ENCODE results near the gene GTF2A2. TPM values are rescaled to one million over a fixed set of nuclear protein-coding genes. Genes with fewer than 3 reads are reported as not detected.
A peak's percentile ranks its signal among the peaks of the same experiment; 100 is the strongest.
"Not testable (repeated sequence)": the region's sequence is repeated elsewhere in the genome, so short reads cannot be mapped to it uniquely, and the experiment has no call there.

Gene GTF2A2
- total RNA-seq, 1 experiment from 2014 or later: 81.5 TPM

GRCh38 chr15:59678620-59679019 lies 21.3 kb upstream of the GTF2A2 start:
- in situ Hi-C loops (cut with HindIII; ENCODE audit: low pct_unique_long_range_greater_than_20kb, low sequenced_read_pairs): no loop called here
- no peak for DNase-seq (ENCODE audit: low read depth)

GRCh38 chr15:59678172-59678571 lies 20.9 kb upstream of the GTF2A2 start:
- DNase-seq (ENCODE audit: low read depth): no peak
- in situ Hi-C loops (cut with HindIII; ENCODE audit: low pct_unique_long_range_greater_than_20kb, low sequenced_read_pairs): no loop called here

- in situ Hi-C loops (cut with HindIII; ENCODE audit: low pct_unique_long_range_greater_than_20kb, low sequenced_read_pairs): no loop called here
Observed at GRCh38 chr15:59676565-59676964, 19.2 kb upstream of the GTF2A2 start.

DNA sequence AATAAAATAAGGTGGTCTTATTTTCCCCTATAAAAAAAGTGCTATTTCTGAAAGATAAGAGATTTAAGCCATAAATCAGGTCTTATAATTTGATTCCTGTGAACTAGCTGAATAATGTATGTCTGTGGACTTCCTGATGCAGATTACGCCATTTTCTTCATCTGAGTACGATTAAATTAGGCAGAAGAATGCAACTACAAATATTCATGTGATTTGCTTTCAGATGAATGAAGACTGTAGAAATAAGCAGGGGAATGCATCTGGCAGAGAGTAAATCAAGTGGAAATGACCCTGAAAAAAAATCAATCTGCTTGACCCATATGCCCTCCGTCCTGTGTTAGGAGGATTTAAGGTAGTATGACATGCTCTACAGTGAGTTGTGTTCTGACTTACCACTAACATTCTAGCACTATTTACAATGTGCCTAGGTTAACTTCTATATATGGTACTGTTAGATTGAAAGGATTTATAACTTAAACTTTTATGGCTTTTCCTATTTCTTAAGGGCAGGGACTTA lies 17.1 kb upstream of the GTF2A2 start:
- in situ Hi-C loops (cut with HindIII; ENCODE audit: low pct_unique_long_range_greater_than_20kb, low sequenced_read_pairs): no loop called here
- DNase-seq (ENCODE audit: low read depth): no peak

More at GRCh38 chr15:59676565-59676964, 19.2 kb upstream of the GTF2A2 start:
- DNase-seq (ENCODE audit: low read depth): no peak

DNA sequence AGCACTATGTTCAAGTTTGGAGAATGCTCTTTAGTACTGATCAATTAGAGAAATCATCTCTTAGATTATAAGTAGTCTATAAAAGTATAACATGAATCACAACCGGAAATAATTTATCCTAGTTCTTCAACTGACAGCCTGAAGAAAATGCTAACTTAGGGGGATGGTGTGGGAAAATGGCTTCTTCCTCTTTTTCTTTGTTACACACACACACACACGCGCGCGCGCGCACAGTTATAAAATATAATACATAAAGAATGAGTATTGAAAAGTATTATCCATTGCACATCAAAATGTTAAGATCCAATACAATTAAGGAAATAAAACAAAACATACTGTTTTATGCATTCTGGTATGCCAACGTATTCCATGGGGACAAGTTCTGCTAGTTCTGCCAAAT lies 11.2 kb upstream of the GTF2A2 start:
- in situ Hi-C loops (cut with HindIII; ENCODE audit: low pct_unique_long_range_greater_than_20kb, low sequenced_read_pairs): no loop called here
- no peak for DNase-seq (ENCODE audit: low read depth)

- in situ Hi-C loops (cut with HindIII; ENCODE audit: low pct_unique_long_range_greater_than_20kb, low sequenced_read_pairs): no loop called here
- no peak for DNase-seq (ENCODE audit: low read depth)
Observed at GRCh38 chr15:59662260-59662659, 4.9 kb upstream of the GTF2A2 start.

DNA sequence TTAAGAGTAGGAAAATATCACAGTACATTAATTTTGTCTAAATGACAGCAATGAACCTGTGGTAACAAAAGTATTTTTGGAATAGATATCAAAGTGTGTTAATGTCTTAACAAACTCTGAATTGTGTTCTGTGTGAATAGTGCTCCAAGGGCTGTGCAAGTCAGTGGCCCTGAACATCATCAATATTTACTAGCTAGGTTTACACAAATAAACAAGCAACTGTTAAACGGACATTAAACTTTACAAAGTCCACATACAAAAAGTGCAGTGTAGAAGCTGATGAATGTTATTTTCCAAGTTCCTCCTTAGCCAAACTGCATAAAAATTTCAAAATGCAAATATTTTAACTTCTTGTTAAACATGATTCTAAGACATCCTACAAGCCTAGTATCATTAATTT lies 2.1 kb upstream of the GTF2A2 start:
- no peak for DNase-seq (ENCODE audit: low read depth)
- in situ Hi-C loops (cut with HindIII; ENCODE audit: low pct_unique_long_range_greater_than_20kb, low sequenced_read_pairs): no loop called here

- in situ Hi-C loops (cut with HindIII; ENCODE audit: low pct_unique_long_range_greater_than_20kb, low sequenced_read_pairs): no loop called here
- DNase-seq (ENCODE audit: low read depth): no peak
Observed at GRCh38 chr15:59657635-59658125, 365 bp upstream of the GTF2A2 start.

- in situ Hi-C loops (cut with HindIII; ENCODE audit: low pct_unique_long_range_greater_than_20kb, low sequenced_read_pairs): no loop called here
- no peak for DNase-seq (ENCODE audit: low read depth)
Observed at GRCh38 chr15:59654046-59654445, 3.3 kb downstream of the GTF2A2 start.

DNA sequence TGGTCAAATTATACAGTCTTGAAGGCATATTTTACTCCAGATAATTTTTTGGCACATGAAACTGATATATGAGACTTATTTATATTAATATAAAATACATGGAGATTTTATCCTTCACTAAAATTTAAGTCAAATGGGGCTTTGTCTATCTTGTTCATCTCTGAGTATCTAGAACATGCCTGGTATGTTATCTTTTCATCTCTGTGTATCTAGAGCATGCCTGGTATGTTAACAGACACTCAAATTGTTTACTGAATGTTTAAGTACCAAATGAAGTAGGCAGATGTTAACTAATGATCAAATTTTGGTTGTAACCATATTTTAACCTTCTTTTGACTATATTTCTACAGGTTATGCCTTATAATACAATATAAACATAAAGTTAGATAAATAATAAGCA lies 7.7 kb downstream of the GTF2A2 start:
- DNase-seq (ENCODE audit: low read depth): no peak
- in situ Hi-C loops (cut with HindIII; ENCODE audit: low pct_unique_long_range_greater_than_20kb, low sequenced_read_pairs): no loop called here

DNA sequence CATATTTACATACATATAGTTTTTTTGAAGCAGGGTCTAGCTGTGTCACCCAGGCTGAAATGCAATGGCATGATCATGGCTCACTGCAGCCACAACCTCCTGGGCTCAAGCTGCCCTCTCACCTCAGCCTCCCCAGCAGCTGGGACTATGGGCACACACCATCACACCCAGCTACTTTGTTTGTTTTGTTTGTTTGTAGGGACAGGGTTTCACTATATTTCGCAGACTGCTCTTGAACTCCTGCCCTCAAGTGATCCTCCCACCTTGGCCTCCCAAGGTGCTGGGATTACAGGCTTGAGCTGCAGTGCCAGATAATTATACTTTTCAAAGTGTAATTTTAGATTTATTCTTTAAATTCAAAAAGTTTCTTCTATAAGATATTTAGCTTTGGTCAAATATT lies 10.2 kb downstream of the GTF2A2 start:
- in situ Hi-C loops (cut with HindIII; ENCODE audit: low pct_unique_long_range_greater_than_20kb, low sequenced_read_pairs): no loop called here
- no peak for DNase-seq (ENCODE audit: low read depth)

- in situ Hi-C loops (cut with HindIII; ENCODE audit: low pct_unique_long_range_greater_than_20kb, low sequenced_read_pairs): no loop called here
- no peak for DNase-seq (ENCODE audit: low read depth)
Observed at GRCh38 chr15:59646277-59646676, 11.0 kb downstream of the GTF2A2 start.

- in situ Hi-C loops (cut with HindIII; ENCODE audit: low pct_unique_long_range_greater_than_20kb, low sequenced_read_pairs); DNase-seq (ENCODE audit: low read depth): not testable (repeated sequence)
Observed at GRCh38 chr15:59645812-59646211, 11.5 kb downstream of the GTF2A2 start.

DNA sequence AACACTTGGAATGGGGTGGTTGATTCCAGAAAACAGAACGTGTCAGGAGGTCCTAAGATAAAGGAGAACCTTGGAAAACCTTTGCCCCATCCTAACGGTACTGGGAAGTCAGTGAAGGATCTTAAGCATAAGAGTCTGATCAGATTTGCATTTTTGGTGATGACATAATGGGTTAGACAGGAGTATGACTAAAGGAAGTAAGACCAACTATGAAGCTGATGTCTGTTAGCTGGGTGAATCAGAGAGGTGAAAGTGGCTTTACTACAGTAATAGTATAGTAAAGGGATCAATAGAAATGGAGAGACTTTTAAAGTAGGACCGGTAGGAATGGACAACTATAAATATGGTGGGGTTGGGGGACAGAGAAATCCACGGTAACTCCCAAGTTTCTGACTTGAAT lies 12.6 kb downstream of the GTF2A2 start:
- DNase-seq (ENCODE audit: low read depth): no peak
- in situ Hi-C loops (cut with HindIII; ENCODE audit: low pct_unique_long_range_greater_than_20kb, low sequenced_read_pairs): no loop called here

GRCh38 chr15:59642351-59642750 lies 15.0 kb downstream of the GTF2A2 start:
- in situ Hi-C loops (cut with HindIII; ENCODE audit: low pct_unique_long_range_greater_than_20kb, low sequenced_read_pairs): no loop called here

DNA sequence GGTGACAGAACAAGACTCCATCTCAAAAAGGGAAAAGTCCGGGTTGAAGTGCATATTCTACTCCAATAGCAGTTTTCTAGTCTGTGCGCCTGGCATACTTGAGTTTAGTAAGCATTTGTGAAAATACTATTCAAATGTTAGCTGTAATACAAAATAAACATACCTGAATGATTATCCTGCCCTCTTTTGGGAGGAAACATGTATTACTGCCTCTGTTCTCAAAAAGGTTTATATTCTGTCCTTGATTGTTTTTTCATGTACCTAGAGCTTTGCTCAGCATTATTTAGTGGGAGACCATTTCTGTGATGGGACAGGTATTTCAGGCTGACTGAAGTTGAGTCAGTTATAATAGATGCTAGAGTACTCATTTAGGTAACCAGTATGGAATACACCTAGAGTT lies 19.8 kb downstream of the GTF2A2 start:
- in situ Hi-C loops (cut with HindIII; ENCODE audit: low pct_unique_long_range_greater_than_20kb, low sequenced_read_pairs); DNase-seq (ENCODE audit: low read depth): not testable (repeated sequence)

More at GRCh38 chr15:59642351-59642750, 15.0 kb downstream of the GTF2A2 start:
- DNase-seq (ENCODE audit: low read depth): no peak

GRCh38 chr15:59636184-59636583 lies 21.1 kb downstream of the GTF2A2 start:
- DNase-seq (ENCODE audit: low read depth): no peak
- in situ Hi-C loops (cut with HindIII; ENCODE audit: low pct_unique_long_range_greater_than_20kb, low sequenced_read_pairs): no loop called here

DNA sequence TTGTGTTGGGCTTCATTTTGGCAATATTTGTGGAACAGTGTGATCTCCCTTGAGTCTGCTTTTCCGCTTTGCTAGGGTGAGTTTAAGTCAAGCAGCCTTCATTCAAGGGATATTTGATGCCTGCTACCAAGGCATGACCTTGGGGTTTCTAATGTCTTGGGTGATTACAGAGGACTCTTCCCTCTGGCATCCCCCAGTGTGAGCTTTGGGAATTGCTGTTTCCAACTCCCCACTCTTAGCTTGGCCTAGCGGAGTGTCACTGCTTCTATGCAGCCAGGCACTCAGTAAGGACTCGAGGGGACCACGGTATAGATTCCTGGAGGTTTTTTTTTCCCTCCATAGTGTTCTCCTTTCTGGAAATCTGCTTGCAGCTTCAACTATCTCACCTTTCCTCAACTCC lies 24.6 kb downstream of the GTF2A2 start:
- DNase-seq (ENCODE audit: low read depth): no peak
- in situ Hi-C loops (cut with HindIII; ENCODE audit: low pct_unique_long_range_greater_than_20kb, low sequenced_read_pairs): no loop called here

DNA sequence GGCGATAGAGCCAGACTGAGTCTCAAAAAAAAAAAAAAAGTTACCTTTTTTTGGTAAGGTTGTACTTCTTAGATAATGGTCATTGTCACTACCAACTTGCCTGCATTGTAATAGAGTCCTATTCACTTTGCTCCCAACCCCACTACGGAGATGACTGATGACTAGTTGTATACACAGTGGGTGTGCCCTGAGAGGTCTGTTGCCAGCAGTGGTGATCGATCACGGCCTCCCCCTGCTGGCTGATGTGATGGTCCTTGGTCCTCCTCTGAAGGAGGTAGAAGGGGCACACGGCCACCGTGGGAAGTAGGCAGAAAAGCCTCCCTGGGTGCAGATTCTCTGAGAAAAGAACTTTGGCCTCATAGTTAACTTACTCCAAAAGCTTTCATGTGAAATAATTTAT lies 35.0 kb downstream of the GTF2A2 start:
- DNase-seq (ENCODE audit: low read depth): peak; percentile 50
- in situ Hi-C loops (cut with HindIII; ENCODE audit: low pct_unique_long_range_greater_than_20kb, low sequenced_read_pairs): no loop called here

GRCh38 chr15:59618406-59618805 lies 38.9 kb downstream of the GTF2A2 start:
- in situ Hi-C loops (cut with HindIII; ENCODE audit: low pct_unique_long_range_greater_than_20kb, low sequenced_read_pairs): no loop called here
- no peak for DNase-seq (ENCODE audit: low read depth)

DNA sequence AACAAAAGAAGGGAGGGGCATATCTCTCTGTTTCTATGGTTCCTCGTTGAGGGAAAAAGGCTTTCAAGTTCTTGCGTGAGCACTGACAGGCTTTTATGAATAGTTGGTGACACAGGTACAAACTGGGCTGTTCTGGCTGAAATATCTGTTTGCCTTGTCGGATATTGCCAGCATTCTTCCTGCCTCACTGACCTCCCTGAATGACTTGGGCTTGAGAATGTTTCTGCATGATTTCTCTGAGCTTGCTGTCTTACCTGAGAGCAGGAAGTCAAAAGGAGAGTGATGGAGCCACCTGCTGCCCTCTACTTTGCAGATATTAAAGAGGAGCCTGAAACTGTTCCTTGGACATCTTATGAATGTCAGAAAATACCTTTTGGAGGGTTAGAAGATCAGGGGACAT lies 40.9 kb downstream of the GTF2A2 start:
- peak; percentile 65 for DNase-seq (ENCODE audit: low read depth)
- in situ Hi-C loops (cut with HindIII; ENCODE audit: low pct_unique_long_range_greater_than_20kb, low sequenced_read_pairs): no loop called here
